ENCODE results near the gene RCBTB1. TPM values are rescaled to one million over a fixed set of nuclear protein-coding genes. Genes with fewer than 3 reads are reported as not detected.
"Not testable (repeated sequence)": the region's sequence is repeated elsewhere in the genome, so short reads cannot be mapped to it uniquely, and the experiment has no call there.

RCBTB1 gene
- polyA plus RNA-seq, 3 donors: 36.7 to 45.8 (median 45.4) TPM

- no peak for DNase-seq
These were observed 23.4 kb upstream of the RCBTB1 start for GRCh38 chr13:49608651-49609331.

GRCh38 chr13:49607761-49608160 is 22.4 kb upstream of the RCBTB1 start:
- DNase-seq: no peak

DNA sequence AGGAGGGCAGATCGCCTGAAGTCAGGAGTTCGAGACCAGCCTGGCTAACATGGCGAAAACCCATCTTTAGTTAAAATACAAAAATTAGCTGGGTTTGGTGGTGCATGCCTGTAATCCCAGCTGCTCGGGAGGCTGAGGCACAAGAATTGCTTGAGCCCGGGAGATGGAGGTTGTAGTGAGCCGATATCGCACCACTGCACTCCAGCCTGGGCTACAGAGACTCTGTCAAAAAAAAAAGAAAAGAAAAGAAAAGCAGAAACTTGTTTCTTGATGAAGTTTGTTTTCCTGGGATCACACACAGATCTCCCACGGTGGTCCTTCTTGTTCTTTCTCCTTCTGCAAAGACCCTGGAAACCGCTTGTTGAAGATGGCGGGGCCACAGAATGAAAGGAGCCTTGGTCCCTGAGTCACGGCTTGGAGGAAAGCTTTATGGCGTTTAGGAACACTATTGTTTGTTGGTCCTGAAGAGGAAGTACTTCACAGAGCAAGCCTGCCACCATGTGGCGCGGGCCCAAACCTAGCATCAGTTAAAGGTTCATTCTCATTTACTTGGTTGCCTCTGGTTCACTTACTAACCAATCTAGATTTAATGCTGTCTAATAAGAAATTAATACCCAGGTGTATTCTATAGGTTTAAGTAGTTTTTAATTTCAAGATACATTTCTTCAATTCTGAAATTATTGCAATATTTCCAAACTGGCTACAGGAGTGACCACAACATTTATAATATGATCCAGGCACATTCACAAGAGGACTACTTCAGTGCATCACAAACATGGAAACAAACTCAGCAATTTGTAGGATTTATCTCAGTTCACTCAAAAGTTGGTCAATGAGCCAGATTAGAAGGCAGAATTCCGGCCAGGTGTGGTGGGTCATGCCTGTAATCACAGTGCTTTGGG is 21.6 kb upstream of the RCBTB1 start:
- peak; percentile 86 for DNase-seq

- DNase-seq: no peak
These were observed 19.2 kb upstream of the RCBTB1 start for GRCh38 chr13:49604570-49604969.

DNA sequence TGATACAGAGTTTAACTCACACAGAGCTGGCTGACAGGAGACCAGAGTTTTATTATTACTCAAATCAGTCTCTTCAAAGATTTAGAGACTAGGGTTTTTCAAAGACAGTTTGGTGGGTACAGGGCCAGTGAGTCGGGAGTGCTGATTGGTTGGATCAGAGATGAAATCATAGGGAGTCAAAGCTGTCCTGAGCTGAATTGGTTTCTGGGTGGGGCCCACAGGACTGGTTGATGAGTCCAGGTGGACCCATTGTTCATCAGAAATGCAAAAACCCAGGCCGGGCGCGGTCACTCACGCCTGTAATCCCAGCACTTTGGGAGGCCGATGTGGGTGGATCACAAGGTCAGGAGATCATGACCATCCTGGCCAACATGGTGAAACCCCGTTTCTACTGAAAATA is 17.3 kb upstream of the RCBTB1 start:
- not testable (repeated sequence) for DNase-seq

- no peak for DNase-seq
These were observed 16.6 kb upstream of the RCBTB1 start for GRCh38 chr13:49602005-49602404.

DNA sequence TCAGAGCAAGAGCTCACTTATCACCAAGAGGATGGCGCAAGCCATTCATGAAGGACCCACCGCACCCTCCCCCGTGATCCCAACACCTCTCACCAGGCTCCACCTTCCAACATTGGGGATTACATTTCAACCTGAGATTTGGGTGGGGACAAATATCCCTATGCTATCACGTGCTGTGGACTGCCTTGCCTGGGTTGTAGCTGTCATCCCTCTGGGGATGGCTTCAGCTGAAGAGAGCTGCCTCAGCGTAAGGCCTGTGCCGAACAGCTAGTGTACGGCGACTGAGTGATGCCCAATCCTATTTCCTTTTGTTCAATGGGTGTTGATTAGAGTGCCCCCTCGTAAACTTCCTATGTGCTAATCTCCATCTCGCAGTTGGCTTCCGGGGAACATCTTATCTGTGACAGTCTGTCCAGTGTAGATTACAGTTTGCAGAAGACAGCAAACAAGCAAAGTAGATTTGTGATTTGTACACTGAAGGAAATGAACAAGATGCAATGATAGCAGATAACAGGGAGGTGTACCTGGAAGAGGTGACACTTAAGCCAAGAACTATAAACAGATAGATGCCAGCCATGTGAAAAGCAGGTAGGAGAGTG is 11.8 kb upstream of the RCBTB1 start:
- DNase-seq: no peak

- DNase-seq: no peak
These were observed 10.9 kb upstream of the RCBTB1 start for GRCh38 chr13:49596221-49596620.

DNA sequence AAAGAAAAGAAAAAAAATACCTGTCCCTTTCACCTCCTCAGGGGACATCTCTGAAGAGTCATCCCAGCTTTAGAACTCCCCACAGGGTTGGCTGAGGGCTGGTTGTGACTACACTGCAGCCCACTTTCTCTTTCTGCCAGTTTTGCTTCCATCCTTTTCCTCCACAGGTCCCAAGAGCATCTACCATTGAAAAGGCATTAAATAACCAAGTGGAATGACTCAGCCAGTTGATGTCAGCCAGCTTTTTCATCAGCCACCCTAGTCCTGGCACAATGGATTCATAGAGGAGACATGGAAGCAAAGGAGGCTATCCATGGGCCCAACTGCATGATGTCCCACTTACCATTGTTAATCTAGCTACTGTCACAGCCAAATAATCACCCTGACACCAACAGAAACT is 9.2 kb upstream of the RCBTB1 start:
- DNase-seq: no peak

DNA sequence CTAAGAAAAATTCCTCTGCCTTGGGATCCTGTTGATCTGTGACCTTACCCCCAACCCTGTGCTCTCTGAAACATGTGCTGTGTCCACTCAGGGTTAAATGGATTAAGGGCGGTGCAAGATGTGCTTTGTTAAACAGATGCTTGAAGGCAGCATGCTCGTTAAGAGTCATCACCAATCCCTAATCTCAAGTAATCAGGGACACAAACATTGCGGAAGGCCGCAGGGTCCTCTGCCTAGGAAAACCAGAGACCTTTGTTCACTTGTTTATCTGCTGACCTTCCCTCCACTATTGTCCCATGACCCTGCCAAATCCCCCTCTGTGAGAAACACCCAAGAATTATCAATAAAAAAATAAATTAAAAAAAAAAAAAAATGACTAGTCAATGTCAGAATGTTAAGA is 8.5 kb upstream of the RCBTB1 start:
- DNase-seq: not testable (repeated sequence)

DNA sequence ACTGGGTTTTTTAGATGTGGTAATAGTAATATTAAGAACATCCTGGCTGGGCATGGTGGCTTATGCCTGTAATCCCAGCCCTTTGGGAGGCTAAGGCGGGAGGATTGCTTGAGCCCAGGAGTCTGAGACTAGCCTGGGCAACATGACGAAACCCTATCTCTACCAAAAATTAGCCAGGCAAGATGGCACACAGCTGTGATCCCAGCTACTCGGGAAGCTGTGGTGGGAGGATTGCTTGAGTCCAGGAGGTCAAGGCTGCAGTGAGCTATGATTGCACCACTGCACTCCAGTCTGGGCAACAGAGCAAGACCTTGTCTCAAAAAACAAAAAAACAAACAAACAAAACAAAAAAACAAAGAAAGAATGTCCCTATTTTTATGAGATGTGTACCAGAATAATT is 5.4 kb upstream of the RCBTB1 start:
- not testable (repeated sequence) for DNase-seq

- no peak for DNase-seq
These were observed 2.0 kb upstream of the RCBTB1 start for GRCh38 chr13:49587311-49587847.

DNA sequence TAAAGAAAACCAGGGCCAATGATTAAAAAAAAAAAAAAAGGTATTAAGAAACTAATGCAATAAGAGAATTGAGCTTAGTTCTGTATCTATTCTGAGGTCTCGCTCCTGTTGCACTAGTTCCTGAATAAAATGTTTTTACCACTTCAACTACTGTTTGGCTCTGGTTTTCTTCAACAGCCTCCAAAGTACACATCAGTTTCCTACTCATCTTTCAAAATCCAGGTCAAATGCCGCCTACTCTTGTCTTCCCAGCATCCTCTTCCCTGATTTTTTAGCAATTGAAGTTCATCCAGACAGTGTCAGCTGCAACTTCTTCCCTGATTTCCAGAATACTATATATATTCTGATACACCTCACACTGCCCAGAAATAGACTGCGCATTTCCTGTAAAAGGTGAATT is 1.4 kb upstream of the RCBTB1 start:
- DNase-seq: no peak

DNA sequence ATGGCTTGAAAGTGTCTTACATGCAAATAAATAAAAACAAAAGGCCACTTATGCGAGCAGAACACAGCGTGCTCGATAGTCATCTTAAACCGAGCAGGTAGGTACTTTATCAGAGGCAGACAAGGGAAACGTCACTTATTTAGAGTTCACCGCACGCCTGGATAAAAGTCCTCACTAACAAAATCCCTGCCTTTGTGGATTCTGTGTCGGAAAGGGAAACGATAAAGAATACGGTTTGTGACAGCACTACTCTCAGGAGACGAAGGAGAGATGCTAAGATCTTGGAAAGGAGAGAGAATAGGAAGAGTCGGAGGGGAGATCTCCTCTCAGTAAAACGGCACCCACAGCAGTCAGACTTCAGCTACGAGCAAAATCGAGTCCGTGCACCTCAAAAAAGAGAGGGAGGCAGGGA is 581 bp downstream of the RCBTB1 start:
- no peak for DNase-seq

DNA sequence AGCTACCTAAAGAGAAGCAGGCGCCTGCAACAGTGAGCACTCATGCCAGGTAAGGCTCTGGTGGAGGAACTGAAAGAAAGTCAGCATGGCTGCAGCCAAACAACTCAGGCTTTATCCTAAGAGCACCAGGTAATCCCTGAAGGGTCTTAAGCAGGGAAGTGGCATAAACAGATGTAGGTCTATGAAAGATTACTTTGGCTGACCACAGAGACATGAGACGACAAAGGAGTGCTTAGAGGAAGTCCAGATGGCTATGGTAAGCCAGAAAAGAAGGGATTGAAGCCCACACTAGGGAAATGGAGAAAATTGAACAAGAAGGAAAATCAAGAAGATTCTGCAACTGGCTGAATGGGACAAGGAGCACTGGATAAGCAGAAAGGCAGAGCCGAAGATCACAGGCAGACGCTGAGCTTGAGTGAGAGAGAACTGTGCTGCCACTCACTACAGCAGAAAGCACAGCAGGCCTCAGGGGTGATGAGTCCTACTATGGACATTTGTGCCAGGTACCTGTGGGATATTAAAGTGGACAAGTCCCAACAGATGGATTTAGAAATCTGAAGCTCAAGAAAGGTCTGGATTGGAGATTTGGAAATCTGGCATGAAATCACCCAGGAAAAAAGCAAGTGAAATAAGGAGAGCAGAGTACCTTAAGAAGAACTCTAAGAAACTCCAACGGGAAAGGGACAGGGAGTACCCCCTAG is 4.2 kb downstream of the RCBTB1 start:
- no peak for DNase-seq

DNA sequence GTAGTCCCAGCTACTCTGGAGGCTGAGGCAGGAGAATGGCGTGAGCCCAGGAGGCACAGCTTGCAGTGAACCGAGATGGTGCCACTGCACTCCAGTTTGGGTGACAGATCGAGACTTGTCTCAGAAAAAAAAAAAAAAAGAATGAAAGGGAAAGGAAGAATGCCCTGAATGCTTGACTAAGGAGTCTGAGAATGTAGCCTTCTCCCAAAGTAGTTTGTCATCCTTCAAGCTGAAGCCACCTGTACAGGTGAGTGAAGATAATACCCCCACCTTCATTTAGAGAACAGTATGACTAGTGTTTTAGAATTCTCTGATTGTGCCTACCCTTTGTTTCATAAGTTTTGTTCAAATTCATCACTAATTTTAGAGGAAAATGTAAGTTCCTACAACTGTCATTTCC is 5.9 kb downstream of the RCBTB1 start:
- no peak for DNase-seq

GRCh38 chr13:49571299-49572240 is 13.8 kb downstream of the RCBTB1 start:
- no peak for DNase-seq

GRCh38 chr13:49569993-49570689 is 15.2 kb downstream of the RCBTB1 start:
- DNase-seq: no peak

- no peak for DNase-seq
These were observed 17.9 kb downstream of the RCBTB1 start for GRCh38 chr13:49567491-49567890.

- DNase-seq: no peak
These were observed 18.9 kb downstream of the RCBTB1 start for GRCh38 chr13:49566461-49566860.

Measured in renal pelvis (tissue), 4 donors.